ENCODE data around the gene SHPK. TPM values are rescaled to one million over a fixed set of nuclear protein-coding genes. Genes with fewer than 3 reads are reported as not detected.

SHPK gene
- total and polyA plus RNA-seq, 2 of the 4 experiments (the other 2 are of a cell fraction): 11.1 to 14.3 TPM

DNA sequence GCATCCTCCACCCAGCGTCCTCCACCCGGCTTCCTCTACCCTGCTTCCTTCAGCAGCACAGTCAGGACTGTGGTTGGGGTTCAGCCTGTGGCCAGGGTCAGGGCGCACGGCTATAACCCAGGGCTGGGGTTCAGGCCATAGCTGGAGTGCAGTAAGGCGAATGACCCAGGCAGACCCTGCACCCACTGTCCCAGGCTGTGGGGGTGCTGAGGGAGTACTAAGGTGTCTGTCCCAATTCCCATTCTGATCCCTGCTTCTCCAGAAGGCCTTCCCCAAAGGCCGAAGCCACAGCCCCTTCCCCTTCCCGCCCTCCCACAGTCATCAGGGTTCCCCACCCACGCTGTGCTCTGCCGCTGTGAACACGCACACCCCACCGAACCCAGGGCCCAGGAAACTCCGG, 45.0 kb upstream of the SHPK start:
- in situ Hi-C loops (cut with MboI; ENCODE audit: low sequenced_read_pairs): no loop called here
- Histone ChIP-seq H3K9me3 (ENCODE audit: control insufficient read depth, insufficient read depth, low read length) (no peaks in the 10 kb centered on the region), H2BK15ac (ENCODE audit: low read depth, low read length) (no peak overlapping the region), H3K9me1 (ENCODE audit: insufficient read depth, low read length) (no peaks in the 10 kb centered on the region), H2AFZ (replicated peaks; ENCODE audit: low read length, poor library complexity) (no peak overlapping the region), H3K27me3 (ENCODE audit: control insufficient read depth, insufficient read depth, low read length) (peaks cover 11% of the 10 kb centered on the region), H3K4ac (ENCODE audit: low read depth, low read length) (no peak overlapping the region), H2BK120ac (ENCODE audit: low read depth, low read length) (no peak overlapping the region), H3K56ac (ENCODE audit: extremely low read depth, insufficient read depth, low read length) (no peak overlapping the region), H3K27ac (ENCODE audit: insufficient read depth, low read length) (no peak overlapping the region), H3K14ac (replicated peaks; ENCODE audit: low read depth, low read length) (no peak overlapping the region), H3K9ac (ENCODE audit: low read depth, low read length) (no peak overlapping the region), H3K4me2 (ENCODE audit: low read depth, low read length) (no peak overlapping the region), H3K36me3 (ENCODE audit: control insufficient read depth, insufficient read depth, low read length) (no peaks in the 10 kb centered on the region), H3K4me1 (ENCODE audit: control insufficient read depth, insufficient read depth, low read length) (no peaks in the 10 kb centered on the region), H3K4me3 (ENCODE audit: insufficient read depth, low read depth, low read length) (no peak overlapping the region), H4K20me1 (ENCODE audit: insufficient read depth, low read length) (no peaks in the 10 kb centered on the region), H2AK9ac (replicated peaks; ENCODE audit: low read depth, low read length, poor library complexity) (no peak overlapping the region), H2BK5ac (ENCODE audit: low read depth, low read length, poor library complexity, severe bottlenecking) (no peak overlapping the region), H2BK20ac (ENCODE audit: low read depth, low read length) (no peak overlapping the region), H4K91ac (ENCODE audit: insufficient read depth, low read depth, low read length) (no peak overlapping the region), H3K18ac (ENCODE audit: low read depth, low read length) (no peak overlapping the region), H4K8ac (ENCODE audit: low read depth in 2 of 2, low read length in 2 of 2) (no peak overlapping the region), H3K79me1 (ENCODE audit: low read depth in 1 of 2, low read length in 2 of 2) (no peaks in the 10 kb centered on the region), H2AK5ac (ENCODE audit: low read depth, low read length) (no peak overlapping the region), H3K23ac (ENCODE audit: low read depth, low read length) (no peak overlapping the region), H4K5ac (ENCODE audit: low read depth, low read length) (no peak overlapping the region)
- ChIA-PET CTCF (no interaction called here), POLR2A (ENCODE audit: unreplicated experiment) (no interaction called here)
- dilution Hi-C loops (cut with HindIII; ENCODE audit: low sequenced_read_pairs, unreplicated experiment): no loop called here
- intact Hi-C loops (cut with micrococcal nuclease): loop anchor here (5.0 kb wide), 1 partner anchor 41 kb away; the partner anchor contains the start of gene HASPIN
- WGBS, 2 experiments (ENCODE audit: extremely low coverage in 2 of 2, insufficient read length in 1 of 2): 60% methylated on average over 3 of the region's 12 CpGs; no CpG with 5 or more reads in 1 of the 2 experiments
- TF ChIP-seq RAD21 (IDR thresholded peaks at IDR 0.05; ENCODE audit: low read length) (no peak), CHD1 (IDR thresholded peaks at IDR 0.05; ENCODE audit: low read depth, low read length) (no peak), CTCF (conservative IDR thresholded peaks at IDR 0.05; ENCODE audit: low read depth, low read length) (no peak), POLR2A (IDR thresholded peaks at IDR 0.05; ENCODE audit: low read depth, low read length) (no peak), SMC3 (IDR thresholded peaks at IDR 0.05; ENCODE audit: low read depth, low read length) (no peak), BHLHE40 (IDR thresholded peaks at IDR 0.05; ENCODE audit: low read depth, low read length) (no peak), RFX5 (IDR thresholded peaks at IDR 0.05; ENCODE audit: low read depth, low read length) (no peak), NFE2L2 (IDR thresholded peaks at IDR 0.05; ENCODE audit: low read depth, low read length) (no peak), CEBPB (IDR thresholded peaks at IDR 0.05; ENCODE audit: low read depth, low read length) (no peak), MXI1 (IDR thresholded peaks at IDR 0.05; ENCODE audit: borderline replicate concordance, low read depth, low read length) (no peak), MAFK (IDR thresholded peaks at IDR 0.05; ENCODE audit: low read depth, low read length) (no peak), MAZ (IDR thresholded peaks at IDR 0.05; ENCODE audit: borderline replicate concordance, low read depth, low read length) (no peak), RCOR1 (IDR thresholded peaks at IDR 0.05; ENCODE audit: insufficient replicate concordance, low read length) (no peak), FOS (IDR thresholded peaks at IDR 0.05; ENCODE audit: low read depth, low read length) (no peak)
- TF ChIP-seq, protein P1, sequence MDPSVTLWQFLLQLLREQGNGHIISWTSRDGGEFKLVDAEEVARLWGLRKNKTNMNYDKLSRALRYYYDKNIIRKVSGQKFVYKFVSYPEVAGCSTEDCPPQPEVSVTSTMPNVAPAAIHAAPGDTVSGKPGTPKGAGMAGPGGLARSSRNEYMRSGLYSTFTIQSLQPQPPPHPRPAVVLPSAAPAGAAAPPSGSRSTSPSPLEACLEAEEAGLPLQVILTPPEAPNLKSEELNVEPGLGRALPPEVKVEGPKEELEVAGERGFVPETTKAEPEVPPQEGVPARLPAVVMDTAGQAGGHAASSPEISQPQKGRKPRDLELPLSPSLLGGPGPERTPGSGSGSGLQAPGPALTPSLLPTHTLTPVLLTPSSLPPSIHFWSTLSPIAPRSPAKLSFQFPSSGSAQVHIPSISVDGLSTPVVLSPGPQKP (IDR thresholded peaks at IDR 0.05; ENCODE audit: borderline replicate concordance, low read depth, low read length): no peak
- TF ChIP-seq, protein P2, sequence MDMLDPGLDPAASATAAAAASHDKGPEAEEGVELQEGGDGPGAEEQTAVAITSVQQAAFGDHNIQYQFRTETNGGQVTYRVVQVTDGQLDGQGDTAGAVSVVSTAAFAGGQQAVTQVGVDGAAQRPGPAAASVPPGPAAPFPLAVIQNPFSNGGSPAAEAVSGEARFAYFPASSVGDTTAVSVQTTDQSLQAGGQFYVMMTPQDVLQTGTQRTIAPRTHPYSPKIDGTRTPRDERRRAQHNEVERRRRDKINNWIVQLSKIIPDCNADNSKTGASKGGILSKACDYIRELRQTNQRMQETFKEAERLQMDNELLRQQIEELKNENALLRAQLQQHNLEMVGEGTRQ (IDR thresholded peaks at IDR 0.05; ENCODE audit: low read depth, low read length): no peak
- no TSS peak for BruUV-seq (replicated peaks)
- DNase-seq (no peak), ATAC-seq (ENCODE audit: low read depth) (no peak)
